ENCODE data around the gene NSRP1.

NSRP1 gene

DNA sequence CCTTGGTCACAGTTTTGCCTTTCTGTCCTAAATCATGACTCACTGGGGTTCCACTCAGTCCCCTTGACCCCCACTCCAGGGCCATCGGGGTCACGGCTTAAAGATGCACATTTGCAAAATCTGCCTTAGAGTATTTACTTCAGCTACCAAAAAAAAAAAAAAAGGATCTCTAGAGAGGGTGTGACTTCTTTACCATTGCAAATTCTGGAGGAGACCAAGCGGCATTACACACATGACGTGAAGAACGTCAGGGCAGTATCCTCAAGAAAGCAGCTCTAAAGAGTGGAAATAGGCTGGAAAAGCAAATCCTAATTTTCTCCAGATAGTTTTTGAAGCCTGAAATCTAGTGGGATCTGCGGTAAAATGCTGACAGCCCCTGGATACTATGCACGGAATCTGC, 93.3 kb downstream of the NSRP1 start:
- Histone ChIP-seq H3F3A (ENCODE audit: insufficient read depth, low read length) (no peaks in the 10 kb centered on the region), H3K79me2 (ENCODE audit: low read length) (no peaks in the 10 kb centered on the region), H3K36me3 (replicated peaks; ENCODE audit: insufficient read depth, low read length) (no peaks in the 10 kb centered on the region), H3K9ac (ENCODE audit: low read length) (no peak overlapping the region), H3K9me3 (replicated peaks; ENCODE audit: insufficient read depth, low read length) (no peaks in the 10 kb centered on the region), H3K9me2 (replicated peaks; ENCODE audit: insufficient read depth, low read length) (no peaks in the 10 kb centered on the region), H3K4me1 (ENCODE audit: low read length) (peaks cover 7% of the 10 kb centered on the region; the same call in 1 of the 2 replicates), H4K20me1 (ENCODE audit: insufficient read depth, low read length) (no peaks in the 10 kb centered on the region), H2AFZ (ENCODE audit: low read length) (no peak overlapping the region), H3K27me3 (replicated peaks; ENCODE audit: insufficient read depth, low read length) (no peaks in the 10 kb centered on the region), H3K4me2 (ENCODE audit: low read depth, low read length) (no peak overlapping the region), H3K4me3 (ENCODE audit: low read length) (no peak overlapping the region), H3K27ac (ENCODE audit: low read length) (no peak overlapping the region)
- no peak for DNase-seq
- TF ChIP-seq, protein P1, sequence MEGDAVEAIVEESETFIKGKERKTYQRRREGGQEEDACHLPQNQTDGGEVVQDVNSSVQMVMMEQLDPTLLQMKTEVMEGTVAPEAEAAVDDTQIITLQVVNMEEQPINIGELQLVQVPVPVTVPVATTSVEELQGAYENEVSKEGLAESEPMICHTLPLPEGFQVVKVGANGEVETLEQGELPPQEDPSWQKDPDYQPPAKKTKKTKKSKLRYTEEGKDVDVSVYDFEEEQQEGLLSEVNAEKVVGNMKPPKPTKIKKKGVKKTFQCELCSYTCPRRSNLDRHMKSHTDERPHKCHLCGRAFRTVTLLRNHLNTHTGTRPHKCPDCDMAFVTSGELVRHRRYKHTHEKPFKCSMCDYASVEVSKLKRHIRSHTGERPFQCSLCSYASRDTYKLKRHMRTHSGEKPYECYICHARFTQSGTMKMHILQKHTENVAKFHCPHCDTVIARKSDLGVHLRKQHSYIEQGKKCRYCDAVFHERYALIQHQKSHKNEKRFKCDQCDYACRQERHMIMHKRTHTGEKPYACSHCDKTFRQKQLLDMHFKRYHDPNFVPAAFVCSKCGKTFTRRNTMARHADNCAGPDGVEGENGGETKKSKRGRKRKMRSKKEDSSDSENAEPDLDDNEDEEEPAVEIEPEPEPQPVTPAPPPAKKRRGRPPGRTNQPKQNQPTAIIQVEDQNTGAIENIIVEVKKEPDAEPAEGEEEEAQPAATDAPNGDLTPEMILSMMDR (IDR thresholded peaks at IDR 0.05; ENCODE audit: low read length), result no peak
- TF ChIP-seq EZH2phosphoT487 (IDR thresholded peaks at IDR 0.05; ENCODE audit: low read length), result no peak
- no peak for TF ChIP-seq EZH2 (optimal IDR thresholded peaks at IDR 0.05; ENCODE audit: low read depth, low read length)

DNA sequence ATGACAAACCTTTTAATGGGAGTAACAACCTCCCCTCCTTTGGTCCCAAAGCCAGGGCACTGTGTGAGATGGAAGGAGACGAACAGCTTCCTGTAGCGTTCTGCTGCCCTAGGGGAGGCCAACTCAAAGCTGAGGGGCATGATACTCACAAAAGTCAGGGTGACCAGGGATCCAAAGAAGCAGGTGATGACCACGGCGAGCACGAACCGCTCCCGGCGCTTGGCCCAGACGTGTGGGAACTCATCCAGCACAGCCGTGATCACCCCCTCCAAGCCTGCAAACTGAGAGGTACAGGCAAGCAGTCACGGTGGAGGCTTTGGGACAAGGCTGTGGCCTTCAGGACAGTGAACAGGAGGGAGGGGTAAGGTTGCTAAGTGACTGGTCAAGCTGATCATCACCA, 93.8 kb downstream of the NSRP1 start:
- Histone ChIP-seq H3K9me2 (replicated peaks; ENCODE audit: insufficient read depth, low read length) (no peaks in the 10 kb centered on the region), H3K27me3 (replicated peaks; ENCODE audit: insufficient read depth, low read length) (no peaks in the 10 kb centered on the region), H3K36me3 (replicated peaks; ENCODE audit: insufficient read depth, low read length) (no peaks in the 10 kb centered on the region), H3K27ac (ENCODE audit: low read length) (no peak overlapping the region), H3K79me2 (ENCODE audit: low read length) (no peaks in the 10 kb centered on the region), H3K9me3 (replicated peaks; ENCODE audit: insufficient read depth, low read length) (no peaks in the 10 kb centered on the region), H3K4me3 (ENCODE audit: low read length) (no peak overlapping the region), H3F3A (ENCODE audit: insufficient read depth, low read length) (no peaks in the 10 kb centered on the region), H3K4me1 (ENCODE audit: low read length) (peaks cover 7% of the 10 kb centered on the region; the same call in 1 of the 2 replicates), H2AFZ (ENCODE audit: low read length) (no peak overlapping the region), H3K4me2 (ENCODE audit: low read depth, low read length) (no peak overlapping the region), H4K20me1 (ENCODE audit: insufficient read depth, low read length) (no peaks in the 10 kb centered on the region), H3K9ac (ENCODE audit: low read length) (no peak overlapping the region)
- TF ChIP-seq EZH2phosphoT487 (IDR thresholded peaks at IDR 0.05; ENCODE audit: low read length) (no peak), EZH2 (optimal IDR thresholded peaks at IDR 0.05; ENCODE audit: low read depth, low read length) (no peak)
- TF ChIP-seq, protein P1 (IDR thresholded peaks at IDR 0.05; ENCODE audit: low read length), result no peak
- DNase-seq, result no peak

DNA sequence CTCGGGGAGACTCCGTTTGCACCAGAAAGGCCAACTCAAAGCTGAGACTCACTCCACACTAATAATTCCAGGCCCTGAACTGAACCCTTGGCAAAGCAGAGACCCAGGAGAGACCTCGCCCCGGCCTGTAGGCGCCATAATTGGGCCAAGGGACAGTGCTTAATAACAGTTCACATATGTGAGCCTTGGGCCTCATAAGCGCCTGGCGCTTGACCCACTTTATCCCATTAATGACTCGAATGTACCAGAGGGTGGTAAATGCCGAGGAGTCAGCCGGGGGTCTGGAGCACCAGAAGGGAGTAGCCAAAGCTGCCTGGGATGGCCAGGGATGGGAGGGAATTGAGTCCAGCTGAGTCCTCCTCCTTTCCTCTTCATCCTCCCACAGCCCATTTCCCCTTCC, 94.3 kb downstream of the NSRP1 start:
- H3K4me3 ChIP-seq (ENCODE audit: low read length), result no peak overlapping the region
- H3F3A ChIP-seq (ENCODE audit: insufficient read depth, low read length), result no peaks in the 10 kb centered on the region
- no peak overlapping the region for H3K9ac ChIP-seq (ENCODE audit: low read length)
- H3K27ac ChIP-seq (ENCODE audit: low read length), result no peak overlapping the region
- no peaks in the 10 kb centered on the region for H3K36me3 ChIP-seq (replicated peaks; ENCODE audit: insufficient read depth, low read length)
- no peaks in the 10 kb centered on the region for H3K9me3 ChIP-seq (replicated peaks; ENCODE audit: insufficient read depth, low read length)
- no peaks in the 10 kb centered on the region for H3K9me2 ChIP-seq (replicated peaks; ENCODE audit: insufficient read depth, low read length)
- no peak for DNase-seq
- no peaks in the 10 kb centered on the region for H3K27me3 ChIP-seq (replicated peaks; ENCODE audit: insufficient read depth, low read length)
- H3K79me2 ChIP-seq (ENCODE audit: low read length), result no peaks in the 10 kb centered on the region
- no peak for TF ChIP-seq EZH2phosphoT487 (IDR thresholded peaks at IDR 0.05; ENCODE audit: low read length)
- TF ChIP-seq EZH2 (optimal IDR thresholded peaks at IDR 0.05; ENCODE audit: low read depth, low read length), result no peak
- H3K4me1 ChIP-seq (ENCODE audit: low read length), result peaks cover 7% of the 10 kb centered on the region; the same call in 1 of the 2 replicates
- no peak overlapping the region for H3K4me2 ChIP-seq (ENCODE audit: low read depth, low read length)
- no peaks in the 10 kb centered on the region for H4K20me1 ChIP-seq (ENCODE audit: insufficient read depth, low read length)
- H2AFZ ChIP-seq (ENCODE audit: low read length), result no peak overlapping the region

DNA sequence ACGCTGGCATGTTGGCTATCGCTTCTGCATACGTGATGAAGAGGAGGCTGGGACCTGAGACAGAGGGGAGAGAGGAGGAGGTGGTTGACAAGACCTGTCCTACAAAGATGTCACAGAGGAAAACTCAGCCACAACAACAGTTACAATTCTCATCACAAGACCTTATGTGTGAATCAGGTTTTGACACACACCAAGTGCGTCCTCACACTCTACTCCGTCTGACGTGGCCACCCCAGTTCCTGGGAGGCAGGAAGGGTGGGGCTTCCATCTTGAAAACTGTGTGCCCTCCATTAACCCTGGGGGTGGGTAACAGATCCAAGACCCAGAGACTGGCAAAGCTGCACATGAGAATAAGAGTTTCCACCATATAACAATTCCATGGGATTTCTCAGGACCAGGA, 94.8 kb downstream of the NSRP1 start:
- Histone ChIP-seq H3K27me3 (replicated peaks; ENCODE audit: insufficient read depth, low read length) (no peaks in the 10 kb centered on the region), H3F3A (ENCODE audit: insufficient read depth, low read length) (no peaks in the 10 kb centered on the region)

More for the DNA sequence above, 94.8 kb downstream of the NSRP1 start:
- Histone ChIP-seq H3K9me3 (replicated peaks; ENCODE audit: insufficient read depth, low read length) (no peaks in the 10 kb centered on the region), H4K20me1 (ENCODE audit: insufficient read depth, low read length) (no peaks in the 10 kb centered on the region), H3K4me1 (ENCODE audit: low read length) (peaks cover 7% of the 10 kb centered on the region; the same call in 1 of the 2 replicates), H3K4me2 (ENCODE audit: low read depth, low read length) (no peak overlapping the region), H2AFZ (ENCODE audit: low read length) (no peak overlapping the region), H3K36me3 (replicated peaks; ENCODE audit: insufficient read depth, low read length) (no peaks in the 10 kb centered on the region), H3K4me3 (ENCODE audit: low read length) (no peak overlapping the region), H3K9ac (ENCODE audit: low read length) (no peak overlapping the region), H3K9me2 (replicated peaks; ENCODE audit: insufficient read depth, low read length) (no peaks in the 10 kb centered on the region), H3K79me2 (ENCODE audit: low read length) (no peaks in the 10 kb centered on the region), H3K27ac (ENCODE audit: low read length) (no peak overlapping the region)
- DNase-seq, result no peak
- TF ChIP-seq, protein P1 (IDR thresholded peaks at IDR 0.05; ENCODE audit: low read length), result no peak
- TF ChIP-seq EZH2phosphoT487 (IDR thresholded peaks at IDR 0.05; ENCODE audit: low read length) (no peak), EZH2 (optimal IDR thresholded peaks at IDR 0.05; ENCODE audit: low read depth, low read length) (no peak)
